Measurements from ENCODE around the gene POLL. TPM values are rescaled to one million over a fixed set of nuclear protein-coding genes. Genes with fewer than 3 reads are reported as not detected.

The POLL gene
- total and polyA plus RNA-seq, 3 donors from 2014 or later, result 50.3 to 93.1 (median 53.5) TPM

GRCh38 chr10:101569323-101569621, 18.8 kb downstream of the POLL start:
- intact Hi-C loops (cut with DNase I; ENCODE audit: low total_unique reads), result loop anchor here (5.0 kb wide), 1 partner anchor 352 kb away; no protein-coding TSS in a partner anchor
- no peaks in the 10 kb centered on the region for H3K27me3 ChIP-seq
- TF ChIP-seq CTCF (IDR thresholded peaks at IDR 0.05) (no peak), POLR2A (IDR thresholded peaks at IDR 0.05) (no peak)
- no peaks in the 10 kb centered on the region for H3K9me3 ChIP-seq
- H3K4me1 ChIP-seq, result peaks cover 22% of the 10 kb centered on the region
- no peak overlapping the region for H3K27ac ChIP-seq
- no peak for DNase-seq
- peak overlapping the region in 1 of 2 donors; percentile 62 for H3K4me3 ChIP-seq
- no peaks in the 10 kb centered on the region for H3K36me3 ChIP-seq (ENCODE audit: low read depth, missing control alignments)
- WGBS, 2 donors, result 1 to 10% methylated on average over 10 to 11 of the region's 11 CpGs

GRCh38 chr10:101568054-101568745, 19.9 kb downstream of the POLL start:
- 86 to 88% methylated on average over 17 of the region's 17 CpGs for WGBS, 2 donors
- Histone ChIP-seq H3K4me3 (no peak overlapping the region), H3K27me3 (no peaks in the 10 kb centered on the region), H3K9me3 (no peaks in the 10 kb centered on the region), H3K27ac (no peak overlapping the region), H3K4me1 (peaks cover 22% of the 10 kb centered on the region), H3K36me3 (ENCODE audit: low read depth, missing control alignments) (no peaks in the 10 kb centered on the region)
- intact Hi-C loops (cut with DNase I; ENCODE audit: low total_unique reads), result loop anchor here (5.0 kb wide), 1 partner anchor 351 kb away; no protein-coding TSS in a partner anchor
- no peak for DNase-seq
- TF ChIP-seq POLR2A (IDR thresholded peaks at IDR 0.05) (no peak), CTCF (IDR thresholded peaks at IDR 0.05) (no peak)

GRCh38 chr10:101567165-101568006, 20.7 kb downstream of the POLL start:
- Histone ChIP-seq H3K36me3 (ENCODE audit: low read depth, missing control alignments) (no peaks in the 10 kb centered on the region), H3K4me3 (no peak overlapping the region), H3K27ac (no peak overlapping the region), H3K9me3 (no peaks in the 10 kb centered on the region), H3K4me1 (peaks cover 22% of the 10 kb centered on the region), H3K27me3 (no peaks in the 10 kb centered on the region)
- 79 to 82% methylated on average over 7 of the region's 7 CpGs for WGBS, 2 donors
- no peak for DNase-seq
- no peak for TF ChIP-seq POLR2A (IDR thresholded peaks at IDR 0.05)
- TF ChIP-seq CTCF (IDR thresholded peaks at IDR 0.05), result no peak
- intact Hi-C loops (cut with DNase I; ENCODE audit: low total_unique reads), result loop anchor here (5.0 kb wide), 1 partner anchor 350 kb away; no protein-coding TSS in a partner anchor

GRCh38 chr10:101566333-101567164, 21.5 kb downstream of the POLL start:
- Histone ChIP-seq H3K4me3 (peak overlapping the region in 1 of 2 donors; percentile 6), H3K27ac (no peak overlapping the region), H3K36me3 (ENCODE audit: low read depth, missing control alignments) (no peaks in the 10 kb centered on the region), H3K4me1 (peaks cover 22% of the 10 kb centered on the region), H3K27me3 (no peaks in the 10 kb centered on the region), H3K9me3 (no peaks in the 10 kb centered on the region)
- 12 to 21% methylated on average over 11 to 59 of the region's 59 CpGs for WGBS, 2 donors
- DNase-seq, result no peak
- no peak for TF ChIP-seq POLR2A (IDR thresholded peaks at IDR 0.05)
- no peak for TF ChIP-seq CTCF (IDR thresholded peaks at IDR 0.05)
- intact Hi-C loops (cut with DNase I; ENCODE audit: low total_unique reads), result loop anchor here (5.0 kb wide), 1 partner anchor 349 kb away; no protein-coding TSS in a partner anchor

Measured in testis (tissue), 3 donors.